AG10803 (cell line): ENCODE data around the gene TMEM106B.

Experiments used
- DNase-seq: peaks from one replicate; pipeline ENCODE4 v3.0.0; 2010; ENCODE audit warnings: low read depth
- H3K4me3 ChIP-seq: 2 replicates; pipeline ENCODE4 v1.5.1; 2011; ENCODE audit warnings: mild to moderate bottlenecking, low read length, control low read depth
- TF ChIP-seq, protein P1 (sequence below): conservative IDR thresholded peaks from 2 replicates; pipeline ENCODE4 v1.5.1; 2011; ENCODE audit warnings: mild to moderate bottlenecking, low read length, control low read depth, inconsistent platforms

Gene TMEM106B

DNA sequence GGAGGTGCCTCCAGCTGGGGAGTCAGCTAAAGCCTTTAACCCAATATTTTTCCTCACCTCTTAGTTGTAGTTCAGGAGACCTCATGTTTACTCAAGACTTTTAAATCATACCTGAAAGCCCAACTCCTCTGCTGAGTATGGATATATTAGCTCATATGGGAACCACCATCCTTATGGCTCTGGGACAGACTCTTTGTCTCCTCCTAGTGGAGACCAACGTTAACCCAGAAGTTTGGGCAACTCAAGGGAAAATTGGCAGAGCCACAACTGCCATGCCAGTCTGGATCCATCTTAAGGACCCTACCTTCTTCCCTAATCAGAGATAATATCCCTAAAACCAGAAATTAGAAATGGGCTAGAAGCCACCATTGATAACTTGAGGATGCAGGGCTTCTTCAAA is 80.8 kb downstream of the TMEM106B start:
- no peak for DNase-seq
- no peak overlapping the region for H3K4me3 ChIP-seq
- TF ChIP-seq, protein P1, sequence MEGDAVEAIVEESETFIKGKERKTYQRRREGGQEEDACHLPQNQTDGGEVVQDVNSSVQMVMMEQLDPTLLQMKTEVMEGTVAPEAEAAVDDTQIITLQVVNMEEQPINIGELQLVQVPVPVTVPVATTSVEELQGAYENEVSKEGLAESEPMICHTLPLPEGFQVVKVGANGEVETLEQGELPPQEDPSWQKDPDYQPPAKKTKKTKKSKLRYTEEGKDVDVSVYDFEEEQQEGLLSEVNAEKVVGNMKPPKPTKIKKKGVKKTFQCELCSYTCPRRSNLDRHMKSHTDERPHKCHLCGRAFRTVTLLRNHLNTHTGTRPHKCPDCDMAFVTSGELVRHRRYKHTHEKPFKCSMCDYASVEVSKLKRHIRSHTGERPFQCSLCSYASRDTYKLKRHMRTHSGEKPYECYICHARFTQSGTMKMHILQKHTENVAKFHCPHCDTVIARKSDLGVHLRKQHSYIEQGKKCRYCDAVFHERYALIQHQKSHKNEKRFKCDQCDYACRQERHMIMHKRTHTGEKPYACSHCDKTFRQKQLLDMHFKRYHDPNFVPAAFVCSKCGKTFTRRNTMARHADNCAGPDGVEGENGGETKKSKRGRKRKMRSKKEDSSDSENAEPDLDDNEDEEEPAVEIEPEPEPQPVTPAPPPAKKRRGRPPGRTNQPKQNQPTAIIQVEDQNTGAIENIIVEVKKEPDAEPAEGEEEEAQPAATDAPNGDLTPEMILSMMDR, result peak; percentile 15; the same call in 1 of the 2 replicates
